Forelimb muscle (tissue), 1 donor: ENCODE data around the gene RTN3. TPM values are rescaled to one million over a fixed set of nuclear protein-coding genes. Genes with fewer than 3 reads are reported as not detected.
"Not testable (repeated sequence)": the region's sequence is repeated elsewhere in the genome, so short reads cannot be mapped to it uniquely, and the experiment has no call there.

Experiments used
- DNase-seq: peaks from one replicate; pipeline ENCODE4 v3.0.0-alpha.2; 2013; ENCODE audit warnings: low read depth
- polyA plus RNA-seq: library from polyadenylated mRNA; unstranded; fragments of 120-200 nt; gene quantifications from one replicate; pipeline ENCODE4 v1.2.1, GENCODE V29; 2013; ENCODE audit not compliant: insufficient read length

The RTN3 gene
- polyA plus RNA-seq, 1 donor, result 50.2 TPM

DNA sequence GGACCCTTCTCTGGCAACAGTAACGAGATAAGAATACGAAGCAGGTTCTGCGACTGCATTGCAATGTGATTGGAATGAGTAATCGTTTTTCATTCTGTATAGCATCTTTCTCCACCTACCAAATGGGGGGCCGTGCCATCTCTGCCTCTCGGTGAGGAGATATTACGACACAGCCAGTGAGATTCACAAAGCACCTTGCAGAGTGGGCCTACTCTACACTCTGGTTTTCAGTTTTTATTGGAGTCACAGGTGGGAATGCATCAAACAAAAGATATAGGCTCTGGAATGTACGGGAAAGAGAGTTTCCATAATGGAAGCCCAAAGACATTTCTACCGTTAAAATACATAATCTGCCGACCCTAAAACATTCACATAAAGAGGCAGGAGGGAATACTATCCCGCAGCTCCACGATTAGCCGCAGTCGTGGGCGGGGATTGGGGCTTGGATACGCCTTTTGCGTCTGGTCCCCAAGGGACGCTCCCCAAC is 423 bp upstream of the RTN3 start:
- DNase-seq, result no peak

- no peak for DNase-seq
These were observed 1.0 kb downstream of the RTN3 start for GRCh38 chr11:63682066-63683021.

GRCh38 chr11:63683133-63683991 is 2.1 kb downstream of the RTN3 start:
- no peak for DNase-seq

- not testable (repeated sequence) for DNase-seq
These were observed 3.9 kb downstream of the RTN3 start for GRCh38 chr11:63685158-63685721.

GRCh38 chr11:63686926-63687325 is 5.6 kb downstream of the RTN3 start:
- DNase-seq, result no peak

GRCh38 chr11:63687845-63688244 is 6.5 kb downstream of the RTN3 start:
- no peak for DNase-seq

DNA sequence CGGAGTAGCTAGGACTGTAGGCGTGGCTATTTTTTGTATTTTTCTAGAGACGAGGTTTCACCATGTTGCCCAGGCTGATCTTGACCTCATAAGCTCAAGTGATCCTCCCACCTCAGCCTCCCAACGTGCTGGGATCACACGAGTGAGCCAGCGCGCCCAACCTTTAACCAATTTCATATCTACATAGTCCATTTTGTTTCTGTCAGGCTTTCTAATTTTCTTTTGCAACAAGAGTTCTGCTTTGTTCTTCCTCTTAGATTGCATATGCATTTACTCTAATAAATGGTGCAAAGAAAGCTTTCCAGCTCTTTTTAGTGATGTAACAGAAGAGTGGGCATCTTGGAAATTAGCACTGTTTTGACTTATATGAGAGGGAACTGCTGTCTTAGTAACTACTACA is 13.3 kb downstream of the RTN3 start:
- no peak for DNase-seq

DNA sequence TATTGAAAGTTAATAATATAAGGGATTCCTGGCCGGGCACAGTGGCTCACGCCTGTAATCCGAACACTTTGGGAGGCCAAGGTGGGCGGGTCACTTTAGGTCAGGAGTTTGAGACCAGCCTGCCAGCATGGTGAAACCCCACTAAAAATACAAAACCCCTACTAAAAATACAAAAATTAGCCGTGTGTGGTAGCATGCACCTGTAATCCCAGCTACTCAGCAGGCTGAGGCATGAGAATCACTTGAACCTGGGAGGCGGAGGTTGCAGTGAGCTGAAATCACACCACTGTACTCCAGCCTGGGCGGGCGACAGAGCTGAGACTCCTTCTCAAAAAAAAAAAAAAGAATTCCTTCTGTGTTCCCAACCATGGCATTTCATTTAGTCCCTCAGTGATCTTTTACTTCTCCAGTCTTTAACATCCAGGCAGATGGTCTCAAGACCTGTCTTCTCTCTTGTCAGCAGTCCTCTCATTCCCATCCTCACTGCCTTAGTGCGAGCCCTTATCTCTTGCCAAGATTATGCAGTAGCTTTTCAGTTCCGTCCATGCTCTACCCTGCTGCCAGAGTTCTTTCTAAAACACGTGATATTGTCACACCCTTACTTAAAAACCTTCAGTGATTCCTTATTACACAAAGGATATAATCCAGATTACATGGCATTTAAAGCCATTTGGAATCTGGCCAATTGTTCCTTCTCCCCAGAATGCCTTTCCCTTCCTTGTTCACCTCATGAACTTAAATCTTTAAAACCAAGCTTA is 17.9 kb downstream of the RTN3 start:
- no peak for DNase-seq

GRCh38 chr11:63699896-63700295 is 18.6 kb downstream of the RTN3 start:
- DNase-seq, result no peak

DNA sequence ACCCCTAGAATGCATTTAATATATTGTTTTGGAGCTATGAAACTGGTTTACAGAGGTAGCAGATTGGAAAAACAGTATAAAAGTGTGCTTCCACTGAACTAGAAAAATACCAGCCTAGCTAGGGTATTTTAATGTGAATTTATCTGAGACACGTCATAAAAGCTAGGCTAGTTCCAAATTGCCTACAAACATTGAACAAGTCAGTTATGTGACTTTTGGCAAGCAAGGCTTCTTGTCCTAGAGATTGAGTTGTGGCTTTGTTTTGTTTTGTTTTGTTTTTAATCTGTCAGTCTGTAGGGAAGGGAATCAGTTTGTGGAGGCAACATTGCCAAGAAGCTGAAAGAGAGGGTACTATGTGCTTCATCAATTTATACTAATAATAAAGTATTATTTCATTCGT is 24.2 kb downstream of the RTN3 start:
- DNase-seq, result no peak

DNA sequence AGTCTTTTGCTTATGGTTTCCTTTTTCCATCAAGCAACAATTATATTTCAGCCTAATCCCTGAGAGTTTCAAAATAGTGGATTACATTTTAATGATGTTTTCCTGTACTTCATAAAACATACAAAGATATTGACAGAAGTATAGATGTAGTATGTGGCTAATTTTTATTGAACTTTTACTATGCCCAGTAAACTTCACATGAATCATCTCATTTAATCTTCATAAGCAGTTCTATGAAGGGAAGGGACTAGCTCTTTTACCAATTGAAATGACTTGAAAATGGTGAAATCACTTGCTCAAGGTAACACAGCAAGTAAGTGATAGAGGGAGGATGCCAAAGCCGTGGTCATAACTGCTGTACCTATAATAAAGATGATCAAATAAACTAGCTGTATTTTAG is 27.5 kb downstream of the RTN3 start:
- no peak for DNase-seq

- no peak for DNase-seq
These were observed 28.1 kb downstream of the RTN3 start for GRCh38 chr11:63709336-63709884.

DNA sequence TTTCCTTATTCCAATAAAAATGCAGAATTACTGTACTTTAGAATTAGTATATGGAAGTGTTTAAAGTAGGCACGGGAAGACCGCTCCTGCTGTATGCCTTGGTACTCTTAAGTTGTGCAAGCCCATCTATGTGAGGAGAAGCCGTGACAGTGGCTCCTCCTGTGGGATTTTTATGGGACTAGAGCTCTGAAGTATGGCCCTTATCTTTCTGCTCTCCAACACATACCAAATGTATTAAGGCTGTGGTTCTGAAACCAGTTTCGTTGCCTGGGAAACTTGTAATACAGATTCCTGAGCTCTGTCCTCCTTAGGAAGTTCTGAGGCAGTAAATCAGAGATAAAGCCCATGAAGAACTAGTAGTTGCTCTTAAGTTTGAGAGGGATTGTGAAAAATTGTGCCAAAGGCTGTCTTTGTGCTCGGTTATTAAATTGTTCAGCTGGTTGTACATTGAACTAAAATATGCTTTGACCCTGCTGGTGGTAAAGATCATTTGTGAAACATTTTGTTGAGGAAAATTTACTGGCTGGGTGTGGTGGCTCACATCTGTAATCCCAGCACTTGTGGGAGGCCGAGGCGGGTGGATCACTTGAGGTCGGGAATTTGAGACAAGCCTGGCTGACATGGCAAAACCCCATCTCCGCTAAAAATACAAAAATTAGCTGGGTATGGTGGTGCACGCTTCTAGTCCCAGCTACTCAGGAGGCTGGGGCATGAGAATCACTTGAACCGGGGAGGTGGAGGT is 29.3 kb downstream of the RTN3 start:
- no peak for DNase-seq

- DNase-seq, result no peak
These were observed 30.5 kb downstream of the RTN3 start for GRCh38 chr11:63711838-63712237.

DNA sequence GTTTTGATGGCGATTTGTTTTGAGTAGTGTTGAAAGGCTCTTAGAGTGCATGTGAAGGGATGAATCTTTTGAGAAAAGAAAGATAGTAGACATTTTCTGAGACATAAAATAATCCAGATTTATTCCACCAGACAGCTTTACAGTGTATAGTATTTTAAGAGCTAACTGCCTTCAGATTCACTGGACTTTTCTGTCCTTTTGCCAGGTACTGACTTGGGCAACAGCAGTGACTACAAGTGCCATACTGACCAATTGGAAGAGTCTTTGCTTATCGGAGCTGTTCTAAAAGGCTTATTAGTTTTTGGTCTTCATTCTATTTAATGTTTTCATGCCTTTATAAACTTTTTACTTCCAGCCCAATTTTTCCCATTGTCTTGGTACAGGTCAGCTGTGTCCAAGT is 32.5 kb downstream of the RTN3 start:
- no peak for DNase-seq

- no peak for DNase-seq
These were observed 34.7 kb downstream of the RTN3 start for GRCh38 chr11:63716046-63716445.

GRCh38 chr11:63719001-63719400 is 37.7 kb downstream of the RTN3 start:
- DNase-seq, result no peak

- no peak for DNase-seq
These were observed 38.7 kb downstream of the RTN3 start for GRCh38 chr11:63719987-63720386.

DNA sequence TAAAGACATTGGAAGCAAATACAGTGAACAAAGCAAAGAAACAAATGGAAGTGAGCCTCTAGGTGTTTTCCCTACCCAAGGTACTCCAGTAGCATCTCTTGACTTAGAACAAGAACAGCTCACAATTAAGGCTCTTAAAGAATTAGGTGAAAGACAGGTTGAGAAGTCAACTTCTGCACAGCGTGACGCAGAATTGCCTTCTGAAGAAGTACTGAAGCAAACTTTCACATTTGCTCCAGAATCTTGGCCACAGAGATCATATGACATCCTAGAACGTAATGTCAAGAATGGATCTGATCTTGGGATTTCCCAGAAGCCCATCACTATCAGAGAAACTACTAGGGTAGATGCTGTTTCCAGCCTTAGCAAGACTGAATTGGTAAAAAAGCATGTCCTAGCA is 39.3 kb downstream of the RTN3 start:
- DNase-seq, result no peak

DNA sequence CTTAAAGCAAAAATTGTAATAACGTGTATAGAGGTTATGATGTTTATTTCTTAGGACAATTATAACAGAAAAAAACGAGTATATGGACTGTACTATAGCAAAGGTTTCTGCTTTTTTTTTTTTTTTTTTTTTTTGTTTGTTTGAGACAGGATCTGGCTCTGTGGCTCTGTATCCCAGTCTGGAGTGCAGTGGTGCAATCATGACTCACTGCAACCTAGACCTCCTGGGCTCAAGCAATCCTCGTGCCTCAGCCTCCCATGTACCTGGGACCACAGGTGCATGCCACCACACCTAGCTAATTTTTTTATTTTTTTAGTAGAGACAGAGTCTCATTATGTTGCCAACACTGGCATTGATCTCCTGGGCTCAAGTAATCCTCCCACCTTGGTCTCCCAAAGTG is 48.0 kb downstream of the RTN3 start:
- no peak for DNase-seq
